ENCODE data around the gene TNIK. TPM values are rescaled to one million over a fixed set of nuclear protein-coding genes. Genes with fewer than 3 reads are reported as not detected.

TNIK gene
- total RNA-seq, 1 experiment from 2014 or later: 22.4 TPM

DNA sequence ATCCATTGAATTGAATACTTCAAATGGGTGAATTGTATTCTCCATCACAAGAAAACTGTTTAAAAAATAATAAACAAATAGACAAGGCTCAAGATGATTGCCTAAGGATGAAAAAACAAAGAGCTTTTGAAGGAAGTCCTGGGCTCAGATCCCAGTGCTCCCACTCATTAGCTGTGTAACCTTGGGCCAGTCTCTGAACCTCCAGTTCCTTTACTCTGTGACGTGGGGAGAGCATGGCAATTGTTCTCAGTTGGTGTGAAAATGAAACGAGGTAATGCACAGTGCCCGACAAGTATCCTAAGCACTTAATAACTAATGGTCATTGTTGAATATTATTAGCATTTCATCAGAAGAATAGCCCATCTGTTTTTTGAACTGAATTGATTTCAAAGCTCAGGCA lies 40.7 kb downstream of the TNIK start:
- no peaks in the 10 kb centered on the region for H3K9me3 ChIP-seq
- no peak for DNase-seq
- H3K9me3 Mint-ChIP-seq (ENCODE audit: unreplicated experiment): no peaks in the 10 kb centered on the region
- no peak overlapping the region for H3K4me3 Mint-ChIP-seq (ENCODE audit: unreplicated experiment)
- peaks cover 8% of the 10 kb centered on the region for H3K4me1 Mint-ChIP-seq (ENCODE audit: low read depth, unreplicated experiment)
- H3K27me3 ChIP-seq (replicated peaks; ENCODE audit: control insufficient read depth, insufficient read depth, low read length): no peaks in the 10 kb centered on the region
- H3K36me3 ChIP-seq (ENCODE audit: control insufficient read depth, insufficient read depth, low read length): no peaks in the 10 kb centered on the region
- H3K27ac Mint-ChIP-seq (ENCODE audit: unreplicated experiment): no peak overlapping the region
- ChIA-PET POLR2A (no interaction called here), CTCF (no interaction called here)
- no peaks in the 10 kb centered on the region for H3K36me3 Mint-ChIP-seq (ENCODE audit: insufficient read depth, unreplicated experiment)
- intact Hi-C loops (cut with micrococcal nuclease; ENCODE audit: unreplicated experiment): no loop called here
- no peaks in the 10 kb centered on the region for H3K27me3 Mint-ChIP-seq (ENCODE audit: insufficient read depth, unreplicated experiment)
- no peak overlapping the region for H3K4me3 ChIP-seq (ENCODE audit: low read depth, low read length)
- H3K4me1 ChIP-seq: peaks cover 24% of the 10 kb centered on the region
- TF ChIP-seq, protein P1, sequence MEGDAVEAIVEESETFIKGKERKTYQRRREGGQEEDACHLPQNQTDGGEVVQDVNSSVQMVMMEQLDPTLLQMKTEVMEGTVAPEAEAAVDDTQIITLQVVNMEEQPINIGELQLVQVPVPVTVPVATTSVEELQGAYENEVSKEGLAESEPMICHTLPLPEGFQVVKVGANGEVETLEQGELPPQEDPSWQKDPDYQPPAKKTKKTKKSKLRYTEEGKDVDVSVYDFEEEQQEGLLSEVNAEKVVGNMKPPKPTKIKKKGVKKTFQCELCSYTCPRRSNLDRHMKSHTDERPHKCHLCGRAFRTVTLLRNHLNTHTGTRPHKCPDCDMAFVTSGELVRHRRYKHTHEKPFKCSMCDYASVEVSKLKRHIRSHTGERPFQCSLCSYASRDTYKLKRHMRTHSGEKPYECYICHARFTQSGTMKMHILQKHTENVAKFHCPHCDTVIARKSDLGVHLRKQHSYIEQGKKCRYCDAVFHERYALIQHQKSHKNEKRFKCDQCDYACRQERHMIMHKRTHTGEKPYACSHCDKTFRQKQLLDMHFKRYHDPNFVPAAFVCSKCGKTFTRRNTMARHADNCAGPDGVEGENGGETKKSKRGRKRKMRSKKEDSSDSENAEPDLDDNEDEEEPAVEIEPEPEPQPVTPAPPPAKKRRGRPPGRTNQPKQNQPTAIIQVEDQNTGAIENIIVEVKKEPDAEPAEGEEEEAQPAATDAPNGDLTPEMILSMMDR (IDR thresholded peaks at IDR 0.05; ENCODE audit: insufficient read depth in 1 of 2, low read depth in 1 of 2, low read length in 1 of 2, severe bottlenecking in 1 of 2, unreplicated experiment in 1 of 2): no peak
- no TSS peak for BruUV-seq (replicated peaks)

GRCh38 chr3:171417813-171418212 lies 42.4 kb downstream of the TNIK start:
- no peaks in the 10 kb centered on the region for H3K27me3 ChIP-seq (replicated peaks; ENCODE audit: control insufficient read depth, insufficient read depth, low read length)
- peaks cover 8% of the 10 kb centered on the region for H3K4me1 Mint-ChIP-seq (ENCODE audit: low read depth, unreplicated experiment)
- no peaks in the 10 kb centered on the region for H3K9me3 ChIP-seq
- H3K4me3 Mint-ChIP-seq (ENCODE audit: unreplicated experiment): no peak overlapping the region
- BruUV-seq (replicated peaks): no TSS peak
- peaks cover 21% of the 10 kb centered on the region for H3K4me1 ChIP-seq
- H3K36me3 ChIP-seq (ENCODE audit: control insufficient read depth, insufficient read depth, low read length): no peaks in the 10 kb centered on the region
- no peak overlapping the region for H3K4me3 ChIP-seq (ENCODE audit: low read depth, low read length)
- no peak overlapping the region for H3K27ac Mint-ChIP-seq (ENCODE audit: unreplicated experiment)
- intact Hi-C loops (cut with micrococcal nuclease; ENCODE audit: unreplicated experiment): no loop called here
- no peak for DNase-seq
- ChIA-PET POLR2A (no interaction called here), CTCF (no interaction called here)
- H3K36me3 Mint-ChIP-seq (ENCODE audit: insufficient read depth, unreplicated experiment): no peaks in the 10 kb centered on the region
- H3K27me3 Mint-ChIP-seq (ENCODE audit: insufficient read depth, unreplicated experiment): no peaks in the 10 kb centered on the region
- TF ChIP-seq, protein P1 (IDR thresholded peaks at IDR 0.05; ENCODE audit: insufficient read depth in 1 of 2, low read depth in 1 of 2, low read length in 1 of 2, severe bottlenecking in 1 of 2, unreplicated experiment in 1 of 2): no peak
- H3K9me3 Mint-ChIP-seq (ENCODE audit: unreplicated experiment): no peaks in the 10 kb centered on the region

- CTCF ChIA-PET: no interaction called here
- H3K4me3 Mint-ChIP-seq (ENCODE audit: unreplicated experiment): no peak overlapping the region
- no peaks in the 10 kb centered on the region for H3K27me3 Mint-ChIP-seq (ENCODE audit: insufficient read depth, unreplicated experiment)
- Histone ChIP-seq H3K27me3 (replicated peaks; ENCODE audit: control insufficient read depth, insufficient read depth, low read length) (no peaks in the 10 kb centered on the region), H3K9me3 (no peaks in the 10 kb centered on the region), H3K36me3 (ENCODE audit: control insufficient read depth, insufficient read depth, low read length) (no peaks in the 10 kb centered on the region), H3K4me1 (peaks cover 18% of the 10 kb centered on the region), H3K4me3 (ENCODE audit: low read depth, low read length) (no peak overlapping the region)
- H3K9me3 Mint-ChIP-seq (ENCODE audit: unreplicated experiment): no peaks in the 10 kb centered on the region
- TF ChIP-seq, protein P1 (IDR thresholded peaks at IDR 0.05; ENCODE audit: insufficient read depth in 1 of 2, low read depth in 1 of 2, low read length in 1 of 2, severe bottlenecking in 1 of 2, unreplicated experiment in 1 of 2): no peak
- peaks cover 8% of the 10 kb centered on the region for H3K4me1 Mint-ChIP-seq (ENCODE audit: low read depth, unreplicated experiment)
- POLR2A ChIA-PET: no interaction called here
- H3K27ac Mint-ChIP-seq (ENCODE audit: unreplicated experiment): no peak overlapping the region
- H3K36me3 Mint-ChIP-seq (ENCODE audit: insufficient read depth, unreplicated experiment): no peaks in the 10 kb centered on the region
- intact Hi-C loops (cut with micrococcal nuclease; ENCODE audit: unreplicated experiment): no loop called here
- BruUV-seq (replicated peaks): no TSS peak
- no peak for DNase-seq
Measured at GRCh38 chr3:171417137-171417536, 43.1 kb downstream of the TNIK start.

All from Caco-2 (cell line).